ENCODE measurements around the gene UPB1.

DNA sequence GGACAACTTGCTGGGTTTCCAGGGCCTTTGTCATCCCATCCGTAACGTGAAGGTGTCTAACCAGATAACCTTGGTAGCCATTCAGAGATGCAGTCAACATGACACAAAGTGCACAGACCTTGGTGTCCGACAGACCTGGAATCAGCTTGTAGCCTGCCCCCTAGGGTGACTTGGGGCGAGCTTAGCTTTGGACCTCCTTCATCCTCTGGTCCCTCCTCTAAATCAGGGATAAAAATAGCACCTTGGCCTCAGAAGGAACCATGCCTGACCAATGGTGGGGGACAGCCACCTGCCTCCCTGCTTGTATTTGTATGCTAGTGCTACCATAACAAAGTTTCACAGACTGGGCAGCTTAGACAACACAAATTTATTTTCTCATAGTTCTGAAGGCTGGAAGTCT is 64.3 kb downstream of the UPB1 start:
- TF ChIP-seq, protein P1, sequence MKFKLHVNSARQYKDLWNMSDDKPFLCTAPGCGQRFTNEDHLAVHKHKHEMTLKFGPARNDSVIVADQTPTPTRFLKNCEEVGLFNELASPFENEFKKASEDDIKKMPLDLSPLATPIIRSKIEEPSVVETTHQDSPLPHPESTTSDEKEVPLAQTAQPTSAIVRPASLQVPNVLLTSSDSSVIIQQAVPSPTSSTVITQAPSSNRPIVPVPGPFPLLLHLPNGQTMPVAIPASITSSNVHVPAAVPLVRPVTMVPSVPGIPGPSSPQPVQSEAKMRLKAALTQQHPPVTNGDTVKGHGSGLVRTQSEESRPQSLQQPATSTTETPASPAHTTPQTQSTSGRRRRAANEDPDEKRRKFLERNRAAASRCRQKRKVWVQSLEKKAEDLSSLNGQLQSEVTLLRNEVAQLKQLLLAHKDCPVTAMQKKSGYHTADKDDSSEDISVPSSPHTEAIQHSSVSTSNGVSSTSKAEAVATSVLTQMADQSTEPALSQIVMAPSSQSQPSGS (CRISPR knock-in tag; IDR thresholded peaks at IDR 0.05): no peak
- TF ChIP-seq NFE2L1 (tag; IDR thresholded peaks at IDR 0.05; ENCODE audit: borderline replicate concordance, low read depth): no peak

Data from K562 (cell line).